ENCODE results near the gene HOXC5.
"Not testable (repeated sequence)": the region's sequence is repeated elsewhere in the genome, so short reads cannot be mapped to it uniquely, and the experiment has no call there.

The HOXC5 gene

GRCh38 chr12:54034785-54035310 is 2.0 kb downstream of the HOXC5 start:
- DNase-seq: no peak

- no peak for DNase-seq
Measured at GRCh38 chr12:54035568-54036264, 2.9 kb downstream of the HOXC5 start.

- no peak for DNase-seq
Measured at GRCh38 chr12:54036620-54037359, 3.9 kb downstream of the HOXC5 start.

GRCh38 chr12:54037360-54038283 is 4.8 kb downstream of the HOXC5 start:
- no peak for DNase-seq

GRCh38 chr12:54038284-54038870 is 5.5 kb downstream of the HOXC5 start:
- no peak for DNase-seq

GRCh38 chr12:54038871-54039414 is 6.1 kb downstream of the HOXC5 start:
- DNase-seq: no peak

- DNase-seq: no peak
Measured at GRCh38 chr12:54039417-54040147, 6.7 kb downstream of the HOXC5 start.

- DNase-seq: no peak
Measured at GRCh38 chr12:54040148-54040494, 7.3 kb downstream of the HOXC5 start.

- DNase-seq: no peak
Measured at GRCh38 chr12:54040648-54041047, 7.8 kb downstream of the HOXC5 start.

- DNase-seq: no peak
Measured at GRCh38 chr12:54041097-54041690, 8.3 kb downstream of the HOXC5 start.

- DNase-seq: not testable (repeated sequence)
Measured at GRCh38 chr12:54042033-54042432, 9.2 kb downstream of the HOXC5 start.

GRCh38 chr12:54042970-54043853 is 10.4 kb downstream of the HOXC5 start:
- DNase-seq: no peak

- no peak for DNase-seq
Measured at GRCh38 chr12:54044425-54045103, 11.7 kb downstream of the HOXC5 start.

GRCh38 chr12:54045401-54045800 is 12.6 kb downstream of the HOXC5 start:
- DNase-seq: no peak

GRCh38 chr12:54045868-54046521 is 13.1 kb downstream of the HOXC5 start:
- no peak for DNase-seq

GRCh38 chr12:54046809-54047159 is 13.9 kb downstream of the HOXC5 start:
- DNase-seq: no peak

- no peak for DNase-seq
Measured at GRCh38 chr12:54047160-54047963, 14.5 kb downstream of the HOXC5 start.

- DNase-seq: no peak
Measured at GRCh38 chr12:54047964-54048303, 15.1 kb downstream of the HOXC5 start.
